BJ (cell line): ENCODE measurements around the gene SH3GL2. TPM values are rescaled to one million over a fixed set of nuclear protein-coding genes. Genes with fewer than 3 reads are reported as not detected.
A peak's percentile ranks its signal among the peaks of the same experiment; 100 is the strongest.

ENCODE experiments used
- CTCF ChIA-PET: fragments of 350-600 bp; formaldehyde crosslinking; extraction: SDS; loops from one replicate; lab custom pipeline; 2021; ENCODE audit warnings: antibody characterized with exemption, inconsistent platforms; lab: Yijun Ruan, JAX
- POLR2A ChIA-PET: fragments of 300-600 bp; sonication (Branson Sonifier 250); formaldehyde crosslinking; extraction: SDS; loops from one replicate; lab custom pipeline; 2021; ENCODE audit warnings: antibody characterized with exemption; lab: Charles Lee
- DNase-seq: peaks from one replicate; pipeline ENCODE4 v3.0.0-alpha.2; 2011; ENCODE audit warnings: low read depth
- H3K27me3 ChIP-seq: 2 replicates; pipeline ENCODE4 v1.6.0; 2011; ENCODE audit warnings: low read length; ENCODE audit not compliant: control insufficient read depth, insufficient read depth
- H3K36me3 ChIP-seq: 2 replicates; pipeline ENCODE4 v1.5.1; 2011; ENCODE audit warnings: low read length; ENCODE audit not compliant: control insufficient read depth, insufficient read depth
- H3K4me3 ChIP-seq: 2 replicates; pipeline ENCODE4 v1.5.1; 2011; ENCODE audit warnings: low read depth, mild to moderate bottlenecking, control low read depth, low read length
- polyA plus RNA-seq: library from polyadenylated mRNA; depleted of rRNA; stranded (reverse); fragments of >200 nt; gene quantifications from 2 replicates; pipeline ENCODE4 v1.2.3, GENCODE V29; 2011
- TF ChIP-seq, protein P1 (sequence below): IDR thresholded peaks from 2 replicates; pipeline ENCODE4 v1.5.1; 2011; ENCODE audit warnings: low read depth, mild to moderate bottlenecking, control low read depth, inconsistent platforms, low read length, moderate library complexity; ENCODE audit not compliant: insufficient read depth

The SH3GL2 gene
- polyA plus RNA-seq, 1 experiment, result 1.7 TPM

DNA sequence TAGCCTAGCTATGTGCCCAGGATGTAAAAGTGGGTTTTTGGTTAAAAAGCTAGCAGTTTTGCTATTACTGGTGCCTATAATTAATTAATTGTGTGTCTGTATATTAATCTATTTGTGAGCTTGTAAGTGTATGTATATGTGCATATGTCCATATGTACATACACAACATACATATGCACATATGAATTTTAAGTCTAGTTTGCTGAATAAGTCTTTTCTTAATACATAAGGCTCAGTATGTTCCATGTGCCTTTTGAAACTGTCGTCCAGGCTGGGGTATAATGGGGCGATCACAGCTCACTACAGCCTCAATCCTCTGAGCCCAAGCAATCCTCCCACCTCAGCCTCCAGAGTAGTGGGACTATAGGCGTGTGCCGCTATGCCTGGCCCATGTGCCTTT is 10.1 kb downstream of the SH3GL2 start:
- ChIA-PET POLR2A (no interaction called here), CTCF (no interaction called here)
- no peaks in the 10 kb centered on the region for H3K36me3 ChIP-seq
- TF ChIP-seq, protein P1, sequence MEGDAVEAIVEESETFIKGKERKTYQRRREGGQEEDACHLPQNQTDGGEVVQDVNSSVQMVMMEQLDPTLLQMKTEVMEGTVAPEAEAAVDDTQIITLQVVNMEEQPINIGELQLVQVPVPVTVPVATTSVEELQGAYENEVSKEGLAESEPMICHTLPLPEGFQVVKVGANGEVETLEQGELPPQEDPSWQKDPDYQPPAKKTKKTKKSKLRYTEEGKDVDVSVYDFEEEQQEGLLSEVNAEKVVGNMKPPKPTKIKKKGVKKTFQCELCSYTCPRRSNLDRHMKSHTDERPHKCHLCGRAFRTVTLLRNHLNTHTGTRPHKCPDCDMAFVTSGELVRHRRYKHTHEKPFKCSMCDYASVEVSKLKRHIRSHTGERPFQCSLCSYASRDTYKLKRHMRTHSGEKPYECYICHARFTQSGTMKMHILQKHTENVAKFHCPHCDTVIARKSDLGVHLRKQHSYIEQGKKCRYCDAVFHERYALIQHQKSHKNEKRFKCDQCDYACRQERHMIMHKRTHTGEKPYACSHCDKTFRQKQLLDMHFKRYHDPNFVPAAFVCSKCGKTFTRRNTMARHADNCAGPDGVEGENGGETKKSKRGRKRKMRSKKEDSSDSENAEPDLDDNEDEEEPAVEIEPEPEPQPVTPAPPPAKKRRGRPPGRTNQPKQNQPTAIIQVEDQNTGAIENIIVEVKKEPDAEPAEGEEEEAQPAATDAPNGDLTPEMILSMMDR, result no peak
- H3K4me3 ChIP-seq, result no peak overlapping the region
- H3K27me3 ChIP-seq, result peaks cover 1% of the 10 kb centered on the region; the same call in 1 of the 2 replicates
- no peak for DNase-seq

DNA sequence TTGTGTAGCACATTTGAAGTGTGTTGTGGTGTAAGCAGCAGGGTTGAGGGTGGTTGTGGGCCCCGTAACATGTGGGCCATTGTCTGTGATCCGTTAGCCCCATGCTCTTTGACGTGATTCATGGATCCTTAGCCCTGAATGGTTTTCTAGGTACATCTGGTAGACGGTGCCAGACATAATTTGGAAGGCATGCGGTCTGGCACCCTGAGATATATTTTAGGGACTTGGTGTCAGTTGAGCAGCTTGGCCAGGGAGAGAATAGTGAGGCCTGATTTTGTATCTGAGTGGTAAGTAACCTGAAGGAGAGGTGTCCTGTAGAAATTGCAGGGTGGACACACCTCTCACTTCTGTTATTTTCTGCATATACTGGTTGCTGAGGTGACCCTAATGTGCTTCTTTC is 10.9 kb downstream of the SH3GL2 start:
- ChIA-PET POLR2A (no interaction called here), CTCF (no interaction called here)

DNA sequence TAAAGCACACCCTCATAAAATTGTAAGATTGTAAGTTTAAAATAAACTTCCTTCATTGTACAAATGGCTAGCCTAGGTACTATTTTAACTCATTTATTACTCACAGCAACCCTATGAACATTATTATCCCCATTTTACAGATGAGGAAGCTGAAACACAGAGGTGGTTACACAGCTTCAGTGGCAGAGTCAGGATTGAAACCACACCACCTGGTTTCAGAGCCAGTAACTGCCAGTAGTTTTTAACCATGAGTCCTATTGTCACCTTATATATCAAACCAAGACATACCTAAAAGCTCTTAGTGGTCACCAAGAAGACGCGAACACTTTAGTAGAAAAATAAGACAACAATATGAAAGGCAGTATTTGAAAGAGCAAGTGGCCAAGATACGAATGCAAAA is 16.1 kb downstream of the SH3GL2 start:
- no peaks in the 10 kb centered on the region for H3K36me3 ChIP-seq
- DNase-seq, result no peak
- H3K27me3 ChIP-seq, result peaks cover 1% of the 10 kb centered on the region
- no peak overlapping the region for H3K4me3 ChIP-seq
- ChIA-PET POLR2A (no interaction called here), CTCF (no interaction called here)
- TF ChIP-seq, protein P1, result no peak

More for the DNA sequence above, 10.9 kb downstream of the SH3GL2 start:
- no peaks in the 10 kb centered on the region for H3K36me3 ChIP-seq
- TF ChIP-seq, protein P1, result no peak
- H3K4me3 ChIP-seq, result no peak overlapping the region
- no peak for DNase-seq
- peaks cover 1% of the 10 kb centered on the region; the same call in 1 of the 2 replicates for H3K27me3 ChIP-seq

DNA sequence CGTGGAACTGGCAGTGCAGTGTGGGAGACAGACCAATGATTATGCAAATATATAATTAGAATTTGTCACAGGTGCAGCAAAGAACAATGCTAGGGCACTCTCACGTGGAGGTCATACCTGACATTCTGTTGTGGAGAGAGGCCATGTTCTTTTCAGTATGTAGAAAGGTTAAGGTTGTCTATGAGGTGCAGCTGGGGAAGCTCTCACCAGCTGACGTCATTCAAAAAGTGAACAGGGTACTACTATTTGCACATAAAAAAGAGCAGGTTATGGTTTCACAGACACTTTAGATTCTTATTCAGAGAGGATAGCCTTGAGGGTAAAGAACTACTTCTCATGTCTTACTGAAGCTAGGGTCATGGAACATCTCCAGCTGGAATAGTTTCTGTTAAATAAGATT is 19.1 kb downstream of the SH3GL2 start:
- Histone ChIP-seq H3K4me3 (no peak overlapping the region), H3K27me3 (peaks cover 1% of the 10 kb centered on the region; the same call in 1 of the 2 replicates), H3K36me3 (no peaks in the 10 kb centered on the region)
- no peak for DNase-seq
- ChIA-PET CTCF (no interaction called here), POLR2A (no interaction called here)
- TF ChIP-seq, protein P1, result no peak

DNA sequence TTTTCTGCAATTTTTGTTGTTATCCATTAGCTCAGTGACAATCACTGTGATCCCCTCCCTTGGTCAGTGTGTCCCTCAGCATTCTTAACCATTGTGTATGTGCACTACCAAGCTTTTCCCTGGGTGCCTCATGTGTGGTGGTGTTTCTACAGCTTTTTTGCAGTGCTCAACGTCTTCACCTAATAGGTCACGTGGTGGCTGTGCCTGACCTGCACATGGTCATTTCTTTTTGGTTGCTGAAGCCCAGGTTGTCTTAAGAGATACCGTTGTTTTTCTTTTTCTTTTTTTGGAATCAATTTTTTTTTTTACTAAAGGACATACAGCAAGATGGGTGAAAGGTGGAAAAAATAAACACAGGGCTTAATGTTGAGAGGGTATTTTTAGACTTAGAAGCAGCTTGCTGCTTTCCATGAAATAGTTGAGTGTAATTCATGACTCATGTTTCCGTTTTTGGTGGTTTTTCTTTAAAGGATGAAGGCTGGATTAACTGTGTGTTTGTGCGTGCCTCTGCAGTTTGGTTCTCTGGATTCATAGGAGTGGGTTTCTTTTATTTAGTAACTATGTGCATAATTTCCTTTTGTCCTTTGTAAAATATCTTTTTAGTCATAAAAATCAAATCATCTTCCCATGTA is 22.2 kb downstream of the SH3GL2 start:
- DNase-seq, result peak; percentile 33
- Histone ChIP-seq H3K4me3 (no peak overlapping the region), H3K36me3 (no peaks in the 10 kb centered on the region), H3K27me3 (no peaks in the 10 kb centered on the region; the same call in 1 of the 2 replicates)
- TF ChIP-seq, protein P1, result no peak
- POLR2A ChIA-PET, result no interaction called here
- CTCF ChIA-PET, result interaction anchor here (0.8 to 1.6 kb wide), 3 partner anchors 8 to 76 kb away, joined by 3 to 5 read pairs (median 4); no protein-coding TSS in a partner anchor
